ENCODE results near the gene NR6A1.

Gene NR6A1

GRCh38 chr9:124584631-124585030 is 186.5 kb downstream of the NR6A1 start:
- Histone ChIP-seq H3K4me3 (no peak overlapping the region), H4K20me1 (no peaks in the 10 kb centered on the region), H3K9me3 (replicated peaks in 1 of 11) (peaks cover 0 to 7% (median 2%) of the 10 kb centered on the region in 11 experiments; a peak in 8 of 22 replicates), H3K9ac (no peak overlapping the region), H3K27ac (no peak overlapping the region), H3K27me3 (no peaks in the 10 kb centered on the region), H3K4me1 (no peaks in the 10 kb centered on the region), H3K36me3 (no peaks in the 10 kb centered on the region), H3K4me2 (no peak overlapping the region)
- no peak for TF ChIP-seq Cebpa-rat (IDR thresholded peaks at IDR 0.05)

DNA sequence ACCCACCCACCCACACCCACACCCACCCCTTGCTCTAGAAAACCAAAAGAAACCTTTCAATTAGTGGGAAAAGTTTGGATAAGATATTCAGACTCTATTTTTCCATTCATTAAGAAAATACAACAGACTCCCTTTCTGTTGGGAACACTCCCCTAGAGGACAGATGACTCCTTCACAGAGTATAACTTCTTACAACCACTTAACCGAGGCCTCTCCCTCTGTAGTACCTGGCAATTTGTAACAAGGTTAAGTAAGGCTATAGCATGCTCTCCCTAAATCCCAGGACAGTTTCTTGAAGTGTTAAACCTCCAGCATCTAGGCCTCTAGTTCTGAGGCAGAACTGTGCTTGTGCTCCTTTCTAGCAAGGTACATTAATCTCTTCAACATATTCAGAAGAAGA is 188.0 kb downstream of the NR6A1 start:
- Histone ChIP-seq H3K27me3 (no peaks in the 10 kb centered on the region), H3K4me3 (no peak overlapping the region), H3K36me3 (no peaks in the 10 kb centered on the region), H3K4me1 (no peaks in the 10 kb centered on the region), H3K27ac (no peak overlapping the region), H3K9me3 (replicated peaks in 1 of 11) (peaks cover 0 to 12% (median 6%) of the 10 kb centered on the region in 11 experiments; a peak in 8 of 22 replicates), H3K4me2 (no peak overlapping the region), H3K9ac (no peak overlapping the region), H4K20me1 (no peaks in the 10 kb centered on the region)
- TF ChIP-seq Cebpa-rat (IDR thresholded peaks at IDR 0.05) = no peak

GRCh38 chr9:124580186-124580585 is 190.9 kb downstream of the NR6A1 start:
- no peak overlapping the region for H3K4me2 ChIP-seq
- H3K4me1 ChIP-seq = no peaks in the 10 kb centered on the region
- H3K9me3 ChIP-seq (replicated peaks in 1 of 11) = peaks cover 0 to 12% (median 6%) of the 10 kb centered on the region in 11 experiments; a peak in 8 of 22 replicates
- no peaks in the 10 kb centered on the region for H3K36me3 ChIP-seq
- no peaks in the 10 kb centered on the region for H4K20me1 ChIP-seq
- H3K27me3 ChIP-seq = no peaks in the 10 kb centered on the region
- no peak overlapping the region for H3K4me3 ChIP-seq
- H3K27ac ChIP-seq = no peak overlapping the region
- no peak overlapping the region for H3K9ac ChIP-seq
- no peak for TF ChIP-seq Cebpa-rat (IDR thresholded peaks at IDR 0.05)

- Histone ChIP-seq H3K4me2 (no peak overlapping the region), H3K36me3 (no peaks in the 10 kb centered on the region), H3K4me1 (peaks cover 0 to 12% (median 8%) of the 10 kb centered on the region in 10 experiments; a peak in 12 of 20 replicates)
These were observed 194.4 kb downstream of the NR6A1 start for GRCh38 chr9:124576751-124577150.

DNA sequence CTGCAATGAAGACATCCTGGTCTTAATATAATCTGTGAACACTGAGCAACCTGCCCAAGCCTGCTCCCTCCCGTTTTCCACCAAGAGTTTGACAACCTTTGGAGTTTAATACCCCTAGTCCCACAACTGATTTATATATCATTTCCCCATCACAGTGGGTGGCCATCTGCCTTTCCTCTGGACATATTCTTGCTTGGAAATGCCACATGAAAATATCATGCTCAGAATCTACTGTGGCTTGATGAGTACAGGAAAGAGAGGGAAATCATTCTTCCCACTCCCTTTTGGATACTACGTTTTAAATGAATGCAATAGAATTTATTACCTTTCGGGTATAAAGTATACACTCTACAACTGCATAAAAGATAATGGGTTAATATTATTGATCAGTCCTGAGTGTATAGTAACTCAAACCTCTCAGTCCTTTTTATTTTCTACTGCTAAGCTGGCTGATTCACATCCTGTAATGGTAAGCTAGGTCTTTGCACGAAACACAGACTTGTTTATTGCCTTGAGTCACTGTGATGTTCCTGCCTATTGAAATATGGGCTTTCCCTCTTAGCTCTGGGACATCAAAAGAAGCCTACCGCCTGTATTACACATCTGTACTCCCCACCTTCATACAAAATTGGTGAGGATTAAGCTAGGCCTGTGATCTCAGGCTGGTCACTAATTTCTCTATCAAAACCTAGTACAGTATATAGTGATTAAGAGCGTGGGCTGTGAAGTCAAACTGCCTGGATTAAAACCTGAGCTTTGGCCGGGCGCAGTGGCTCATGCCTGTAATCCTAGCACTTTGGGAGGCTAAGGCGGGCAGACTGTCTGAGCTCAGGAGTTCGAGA is 196.4 kb downstream of the NR6A1 start:
- no peaks in the 10 kb centered on the region for H4K20me1 ChIP-seq
- no peak overlapping the region for H3K4me2 ChIP-seq
- H3K9me3 ChIP-seq (replicated peaks in 1 of 11) = peaks cover 0 to 10% (median 6%) of the 10 kb centered on the region in 11 experiments; a peak in 8 of 22 replicates
- no peak overlapping the region for H3K4me3 ChIP-seq
- H3K36me3 ChIP-seq = no peaks in the 10 kb centered on the region
- TF ChIP-seq Cebpa-rat (IDR thresholded peaks at IDR 0.05) = no peak
- H3K27me3 ChIP-seq = no peaks in the 10 kb centered on the region
- no peak overlapping the region for H3K9ac ChIP-seq
- H3K27ac ChIP-seq = no peak overlapping the region
- peaks cover 0 to 12% (median 8%) of the 10 kb centered on the region in 10 experiments; a peak in 12 of 20 replicates for H3K4me1 ChIP-seq

More at GRCh38 chr9:124576751-124577150, 194.4 kb downstream of the NR6A1 start:
- no peak overlapping the region for H3K4me3 ChIP-seq
- H3K27ac ChIP-seq = no peak overlapping the region
- no peaks in the 10 kb centered on the region for H3K27me3 ChIP-seq
- peaks cover 0 to 12% (median 6%) of the 10 kb centered on the region in 11 experiments; a peak in 8 of 22 replicates for H3K9me3 ChIP-seq (replicated peaks in 1 of 11)
- TF ChIP-seq Cebpa-rat (IDR thresholded peaks at IDR 0.05) = no peak
- no peaks in the 10 kb centered on the region for H4K20me1 ChIP-seq
- H3K9ac ChIP-seq = no peak overlapping the region

- Histone ChIP-seq H3K4me1 (peaks cover 0 to 12% (median 8%) of the 10 kb centered on the region in 10 experiments; a peak in 12 of 20 replicates), H3K27ac (no peak overlapping the region), H3K9ac (no peak overlapping the region), H3K4me3 (no peak overlapping the region), H3K36me3 (no peaks in the 10 kb centered on the region), H3K27me3 (no peaks in the 10 kb centered on the region), H3K9me3 (replicated peaks in 1 of 11) (no peaks in the 10 kb centered on the region), H4K20me1 (no peaks in the 10 kb centered on the region), H3K4me2 (no peak overlapping the region)
- TF ChIP-seq Cebpa-rat (IDR thresholded peaks at IDR 0.05) = no peak
These were observed 200.0 kb downstream of the NR6A1 start for GRCh38 chr9:124570942-124571666.

DNA sequence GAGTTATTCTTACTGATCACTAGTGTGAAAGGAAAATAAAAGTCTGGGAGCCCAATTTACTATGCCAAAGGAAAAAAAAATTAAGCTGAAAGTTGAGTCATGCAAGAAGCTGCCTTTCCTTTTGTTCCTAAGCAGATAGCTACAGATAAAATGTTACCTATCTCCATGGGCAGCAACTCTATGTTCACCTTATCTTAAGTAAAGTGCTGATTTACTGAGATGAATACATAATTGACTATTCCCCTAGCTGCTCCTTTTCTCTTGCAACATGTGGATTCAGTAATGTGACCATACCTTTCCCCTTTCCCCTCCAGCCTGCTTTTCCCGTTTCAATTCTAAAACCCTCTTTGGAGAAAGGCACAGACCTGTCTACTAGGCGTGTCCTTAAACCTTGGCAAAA is 201.2 kb downstream of the NR6A1 start:
- Histone ChIP-seq H4K20me1 (no peaks in the 10 kb centered on the region), H3K9ac (no peak overlapping the region), H3K4me3 (no peak overlapping the region), H3K4me2 (no peak overlapping the region), H3K36me3 (no peaks in the 10 kb centered on the region), H3K4me1 (peaks cover 0 to 12% (median 8%) of the 10 kb centered on the region in 10 experiments; a peak in 12 of 20 replicates), H3K9me3 (replicated peaks in 1 of 11) (no peaks in the 10 kb centered on the region), H3K27me3 (no peaks in the 10 kb centered on the region), H3K27ac (no peak overlapping the region)
- no peak for TF ChIP-seq Cebpa-rat (IDR thresholded peaks at IDR 0.05)

- Histone ChIP-seq H3K27me3 (no peaks in the 10 kb centered on the region), H3K9me3 (replicated peaks in 1 of 11) (no peaks in the 10 kb centered on the region), H4K20me1 (no peaks in the 10 kb centered on the region), H3K36me3 (no peaks in the 10 kb centered on the region), H3K4me3 (no peak overlapping the region), H3K9ac (no peak overlapping the region), H3K4me2 (no peak overlapping the region), H3K27ac (no peak overlapping the region), H3K4me1 (no peaks in the 10 kb centered on the region)
- no peak for TF ChIP-seq Cebpa-rat (IDR thresholded peaks at IDR 0.05)
These were observed 203.7 kb downstream of the NR6A1 start for GRCh38 chr9:124567362-124567761.

DNA sequence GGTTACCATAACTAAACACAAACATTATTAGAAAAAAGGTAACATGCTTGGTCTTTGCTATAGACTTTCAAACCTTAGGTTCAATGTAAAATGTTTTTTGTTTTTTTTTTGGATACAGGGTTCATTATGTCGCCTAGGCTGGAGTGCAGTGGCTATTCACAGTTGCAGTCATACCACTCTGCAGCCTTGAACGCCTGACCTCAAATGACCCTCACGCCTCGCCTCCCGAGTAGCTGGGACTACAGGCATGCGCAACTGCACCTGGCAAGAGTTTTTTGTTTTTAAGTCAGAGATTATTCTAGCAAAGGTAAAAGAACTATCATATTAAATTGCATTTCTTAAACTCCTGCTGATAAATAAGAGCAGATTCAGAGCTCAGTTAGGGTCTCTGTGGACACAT is 208.8 kb downstream of the NR6A1 start:
- H3K27me3 ChIP-seq = no peaks in the 10 kb centered on the region
- no peak overlapping the region for H3K27ac ChIP-seq
- no peak overlapping the region for H3K4me3 ChIP-seq
- no peaks in the 10 kb centered on the region for H4K20me1 ChIP-seq
- no peaks in the 10 kb centered on the region for H3K9me3 ChIP-seq (replicated peaks in 1 of 11)
- TF ChIP-seq Cebpa-rat (IDR thresholded peaks at IDR 0.05) = no peak
- no peak overlapping the region for H3K9ac ChIP-seq
- peaks cover 0 to 10% (median 7%) of the 10 kb centered on the region in 10 experiments; a peak in 9 of 20 replicates for H3K4me1 ChIP-seq
- no peaks in the 10 kb centered on the region for H3K36me3 ChIP-seq
- no peak overlapping the region for H3K4me2 ChIP-seq
